Neural progenitor cell (in vitro differentiated cells): ENCODE measurements around the gene TNFSF13B.

Experiments
- CTCF ChIP-seq: fragments of 200-600 bp; sonication (generic); IDR thresholded peaks from 2 replicates; pipeline ENCODE4 v1.5.1; 2017; ENCODE audit warnings: antibody characterized with exemption, mild to moderate bottlenecking
- EZH2 ChIP-seq: fragments of 200-600 bp; sonication (generic); IDR thresholded peaks from 2 replicates; pipeline ENCODE4 v1.6.1; 2017; ENCODE audit warnings: antibody characterized with exemption, mild to moderate bottlenecking, moderate library complexity

DNA sequence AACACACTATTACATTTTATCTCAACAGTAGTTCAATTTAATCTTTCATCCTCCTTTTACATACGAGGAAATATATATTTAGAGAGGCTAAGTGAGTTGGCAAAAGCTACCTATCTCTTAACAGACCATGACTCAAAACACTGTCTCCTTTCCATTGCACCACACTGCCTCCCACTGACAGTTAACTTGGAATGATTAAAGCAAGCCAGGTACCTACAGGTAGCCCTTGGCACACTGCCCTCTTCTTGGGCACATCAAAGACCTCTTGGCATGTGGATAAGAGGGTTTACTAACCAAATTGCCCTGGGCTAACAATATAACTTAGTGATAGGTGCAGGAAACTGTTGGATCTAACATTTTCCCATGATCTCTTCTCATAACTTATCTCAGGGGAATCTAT, 49.5 kb upstream of the TNFSF13B start:
- TF ChIP-seq EZH2 (no peak), CTCF (no peak)
